ENCODE measurements around the gene ACSS1.

- no peak for TF ChIP-seq CTCF (conservative IDR thresholded peaks at IDR 0.05; ENCODE audit: low read length)
- TF ChIP-seq EZH2phosphoT487 (IDR thresholded peaks at IDR 0.05; ENCODE audit: borderline replicate concordance), result no peak
Measured at GRCh38 chr20:25030649-25031207, 27.2 kb downstream of the ACSS1 start.

Data from Loucy (cell line).